GM08714 (cell line): ENCODE results near the gene CANT1.

Source experiments
- H3K4me3 ChIP-seq: fragments of 200-500 bp; sonication (Bioruptor generic); 2 replicates; pipeline ENCODE4 v1.5.1; 2014; ENCODE audit warnings: mild to moderate bottlenecking, low read length, inconsistent platforms
- ZNF274 ChIP-seq: IDR thresholded peaks from 2 replicates; pipeline ENCODE4 v1.6.1; 2012; ENCODE audit warnings: mild to moderate bottlenecking, low read depth, low read length

CANT1 gene

DNA sequence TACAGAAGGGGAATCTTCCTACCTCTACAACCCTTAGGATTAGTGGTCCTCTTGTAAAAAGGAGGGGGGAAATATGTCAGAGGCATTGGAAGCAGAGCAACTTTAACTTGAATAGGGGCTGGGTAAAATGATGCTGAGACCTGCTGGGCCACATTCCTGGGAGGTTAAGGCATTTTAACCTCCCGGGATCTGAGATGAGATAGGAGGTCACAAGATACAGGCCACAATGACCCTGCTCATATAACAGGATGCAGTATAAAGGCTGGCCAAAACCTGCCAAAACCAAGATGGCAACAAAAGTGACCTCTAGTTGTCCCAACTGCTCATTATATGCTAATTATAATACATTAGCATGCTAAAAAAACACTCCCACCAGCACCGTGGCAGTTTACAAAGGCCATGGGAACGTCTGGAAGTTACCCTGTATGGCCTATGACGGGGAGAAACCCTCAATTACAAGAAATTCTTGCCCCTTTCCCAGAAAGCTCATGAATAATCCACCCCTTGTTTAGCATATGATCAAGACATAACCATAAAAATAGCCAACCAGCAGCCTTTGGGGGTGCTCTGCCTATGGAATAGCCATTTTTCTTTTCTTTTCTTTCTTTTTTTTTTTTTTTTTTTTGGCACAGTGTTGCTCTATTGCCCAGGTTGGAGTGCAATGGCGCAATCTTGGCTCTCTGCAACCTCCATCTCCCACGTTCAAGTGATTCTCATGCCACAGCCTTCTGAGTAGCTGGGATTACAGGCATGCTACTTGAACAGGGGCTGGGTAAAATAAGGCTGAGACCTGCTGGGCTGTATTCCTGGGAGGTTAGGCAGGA, 8.2 kb upstream of the CANT1 start:
- TF ChIP-seq ZNF274: no peak
- no peak overlapping the region for H3K4me3 ChIP-seq

DNA sequence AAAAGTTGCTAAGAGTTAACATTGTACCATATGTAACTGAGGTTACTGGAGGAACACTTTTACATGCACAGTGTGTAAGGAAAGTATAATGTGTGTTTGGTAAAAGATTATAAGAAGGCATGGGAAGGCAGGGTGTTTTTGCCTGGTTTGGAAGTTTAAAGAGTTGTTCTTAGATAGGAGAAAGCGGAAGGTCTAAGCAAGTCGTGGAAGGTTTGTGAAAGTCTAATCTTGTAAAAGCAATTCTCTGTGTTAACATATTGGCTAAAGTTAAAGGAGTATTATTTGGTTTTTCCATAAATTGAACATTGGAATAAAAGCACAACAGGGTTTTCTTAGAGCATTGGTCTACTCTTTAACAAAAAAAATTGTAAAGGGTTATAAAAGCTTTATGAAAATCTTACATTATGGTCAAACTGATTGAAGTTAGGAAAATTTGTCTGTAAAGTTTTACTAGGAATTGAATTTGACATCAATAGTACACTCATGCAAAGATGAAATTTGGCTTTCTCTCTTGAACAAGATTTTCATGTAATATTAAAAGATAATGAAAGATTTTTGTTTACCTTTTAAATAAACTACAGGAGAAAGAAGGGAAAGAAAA, 4.7 kb upstream of the CANT1 start:
- TF ChIP-seq ZNF274: no peak
- H3K4me3 ChIP-seq: no peak overlapping the region

DNA sequence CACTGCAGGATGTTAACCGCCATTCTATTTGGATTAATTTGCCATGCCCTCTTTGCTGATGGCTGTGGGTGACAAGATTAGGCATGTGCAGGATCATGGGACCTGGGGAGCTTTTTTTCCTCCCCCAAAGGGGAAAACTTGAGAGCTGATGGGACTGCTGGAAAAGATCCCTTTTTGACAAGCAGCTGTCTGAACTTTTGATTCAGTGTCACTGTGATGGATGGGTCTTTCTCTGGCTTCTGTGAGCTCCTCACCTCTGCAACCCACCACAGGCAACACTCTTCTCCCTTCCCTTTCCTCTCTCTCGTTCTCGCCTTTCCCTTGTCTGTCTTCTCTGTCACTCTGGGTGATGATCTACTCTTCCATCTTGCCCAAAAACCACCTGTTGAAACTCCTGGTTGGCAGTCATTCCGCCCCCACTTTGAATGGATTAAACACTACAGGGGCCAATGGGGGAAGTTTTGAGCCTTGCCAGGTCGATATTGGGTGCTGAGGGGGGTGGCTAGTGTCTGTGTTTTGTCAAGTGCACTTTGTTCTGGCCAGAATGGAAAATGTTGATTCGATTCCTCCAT, 3.1 kb upstream of the CANT1 start:
- TF ChIP-seq ZNF274: no peak
- H3K4me3 ChIP-seq: no peak overlapping the region

DNA sequence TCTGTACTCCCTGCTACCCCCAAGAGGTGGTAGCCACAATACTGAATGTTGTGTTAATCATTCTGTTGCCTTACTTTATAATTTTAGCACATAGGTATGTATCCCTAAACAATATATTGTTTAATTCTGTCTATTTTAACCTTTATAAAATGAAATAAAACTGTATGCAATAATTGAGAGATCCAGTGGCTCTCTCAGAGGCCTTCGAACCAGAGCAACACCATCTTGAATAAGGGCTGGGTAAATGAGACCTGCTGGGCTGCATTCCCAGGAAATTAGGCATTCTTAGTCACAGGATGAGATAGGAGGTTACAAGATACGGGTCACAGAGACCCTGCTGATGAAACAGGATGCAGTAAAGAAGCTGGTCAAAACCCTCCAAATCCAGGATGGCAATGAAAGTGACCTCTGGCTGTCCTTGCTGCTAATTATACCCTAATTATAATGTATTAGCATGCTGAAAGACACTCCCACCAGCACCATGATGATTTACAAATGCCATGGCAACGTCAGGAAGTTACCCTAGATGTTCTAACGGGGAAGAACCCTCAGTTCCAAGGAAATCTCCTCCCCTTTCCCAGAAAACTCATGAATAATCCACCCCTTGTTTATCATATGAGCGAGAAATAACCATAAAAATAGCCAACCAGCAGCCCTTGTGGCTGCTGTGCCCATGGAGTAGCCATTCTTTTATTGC, 2.0 kb upstream of the CANT1 start:
- no peak for TF ChIP-seq ZNF274
- H3K4me3 ChIP-seq: no peak overlapping the region

DNA sequence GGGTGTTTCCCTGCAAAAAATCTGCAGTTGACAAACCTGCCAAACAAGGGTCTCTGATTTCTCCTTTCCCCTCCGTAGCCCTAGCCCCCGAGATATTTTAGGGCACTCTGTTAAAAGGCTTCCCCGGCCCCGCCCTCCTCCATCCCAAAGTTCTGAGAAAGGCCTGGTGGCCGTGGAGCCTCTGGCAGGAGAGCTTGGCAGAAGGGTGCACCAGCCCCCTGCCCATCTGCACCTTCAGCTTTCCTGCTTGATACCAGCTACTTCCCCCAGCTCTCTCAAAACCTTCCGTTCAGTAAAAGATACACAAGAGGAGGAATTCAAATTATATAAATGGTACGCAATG, 711 bp upstream of the CANT1 start:
- no peak for TF ChIP-seq ZNF274
- peak overlapping the region; percentile 57; the same call in 1 of the 2 replicates for H3K4me3 ChIP-seq

DNA sequence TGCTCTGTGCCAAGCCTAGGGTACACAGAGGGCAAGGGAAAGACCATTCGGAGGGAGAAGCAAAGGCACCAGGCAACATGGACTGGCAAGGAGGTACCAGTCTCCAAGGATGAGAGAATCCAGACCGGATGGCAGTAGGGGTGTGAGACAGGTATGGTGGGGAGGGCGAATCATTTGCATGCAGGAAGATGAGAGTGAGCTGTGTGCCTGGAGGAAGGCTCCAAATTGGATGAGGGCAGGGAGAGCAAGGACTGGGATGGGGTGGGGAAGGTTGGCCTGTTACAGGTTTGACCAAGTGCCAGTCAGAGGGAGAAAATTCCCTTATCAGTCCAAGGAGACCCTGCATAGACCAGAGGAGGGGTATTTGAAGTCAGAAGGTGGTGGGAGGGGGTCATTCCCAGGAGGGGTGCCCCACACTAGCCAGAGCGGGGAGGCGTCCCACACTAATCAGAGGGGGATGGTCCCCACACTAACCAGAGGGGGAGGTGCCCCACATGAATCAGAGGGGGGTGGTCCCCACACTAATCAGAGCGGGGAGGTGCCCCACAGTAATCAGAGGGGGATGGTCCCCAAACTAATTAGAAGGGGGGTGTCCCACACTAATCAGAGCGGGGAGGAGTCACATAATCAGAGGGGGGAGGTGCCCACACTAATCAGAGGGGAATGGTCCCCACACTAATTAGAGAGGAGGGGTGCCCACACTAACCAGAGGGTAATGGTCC, 737 bp downstream of the CANT1 start:
- H3K4me3 ChIP-seq: peak overlapping the region; percentile 88
- no peak for TF ChIP-seq ZNF274

DNA sequence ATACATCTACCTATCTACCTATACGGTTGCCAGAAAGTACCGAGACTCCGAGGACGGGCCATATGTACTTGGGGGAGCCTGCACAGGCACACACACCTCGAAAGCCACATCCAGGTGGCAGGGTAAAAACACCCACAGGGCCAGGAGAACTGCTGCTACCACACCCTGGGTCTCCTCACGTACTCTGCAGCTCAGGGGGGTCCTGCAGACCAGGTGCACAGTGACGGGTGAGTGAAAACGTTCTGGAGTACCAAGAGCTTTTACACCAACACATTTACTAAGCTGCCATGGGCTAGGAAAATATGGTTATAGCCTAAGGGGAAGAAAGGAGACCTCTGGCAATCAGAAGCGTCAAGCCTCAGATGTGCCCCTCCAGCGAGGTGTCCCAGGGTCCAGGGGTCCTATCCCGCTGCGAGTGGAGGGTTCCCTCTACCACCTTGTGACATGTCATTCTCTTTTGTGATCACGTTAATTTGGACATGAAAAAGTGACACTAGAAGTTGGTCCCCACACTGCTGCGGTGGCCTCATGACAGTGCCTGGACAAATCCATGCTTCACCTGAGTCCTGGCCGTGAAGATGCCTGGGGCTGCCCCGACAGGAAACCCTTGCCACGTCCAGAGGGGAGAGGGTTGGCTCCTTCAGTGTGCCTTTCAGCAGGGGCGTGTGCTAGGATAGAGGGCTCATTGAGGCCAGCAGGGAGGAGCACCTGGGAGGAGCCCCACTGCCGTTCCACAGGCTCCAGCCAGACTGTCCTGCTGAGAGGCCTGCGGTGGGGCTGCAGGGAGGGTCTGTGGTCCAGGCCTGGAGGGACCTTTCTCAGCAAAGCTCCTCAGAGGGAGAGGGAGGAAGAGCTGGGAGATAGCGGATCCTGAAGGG, 1.8 kb downstream of the CANT1 start:
- H3K4me3 ChIP-seq: no peak overlapping the region

DNA sequence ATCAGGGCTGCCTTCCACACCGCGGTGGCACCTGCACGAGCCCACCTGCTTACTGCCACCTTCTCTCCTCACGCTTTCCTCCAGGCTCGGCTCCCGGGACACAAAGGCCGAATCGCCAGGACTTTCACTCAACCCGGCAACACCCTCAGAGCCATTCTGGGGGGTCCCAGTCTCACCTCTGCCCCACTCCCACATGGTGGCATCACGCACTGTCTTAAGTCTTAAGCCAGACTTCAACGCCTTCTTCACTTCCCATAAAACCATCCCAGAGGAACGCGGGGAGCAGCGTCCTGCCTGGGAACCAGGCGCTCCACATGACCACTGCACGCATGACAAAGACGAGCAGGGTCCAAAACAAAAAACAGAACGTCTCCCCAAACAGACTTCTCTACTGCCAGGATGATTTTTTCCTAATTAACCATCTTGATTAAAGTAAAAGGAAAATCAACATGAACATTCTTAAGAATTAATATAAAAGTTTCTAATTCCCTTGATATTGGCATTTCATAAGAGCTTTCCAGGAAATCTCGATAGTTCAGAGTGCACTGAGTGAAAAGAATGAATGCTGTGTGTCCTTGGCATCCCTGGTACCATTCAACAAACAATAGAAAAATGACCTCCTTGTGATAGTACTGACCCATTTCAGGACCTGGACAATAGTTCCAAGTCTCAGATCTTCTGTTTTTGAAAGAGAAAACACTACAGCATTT, 2.6 kb downstream of the CANT1 start:
- H3K4me3 ChIP-seq: no peak overlapping the region
- no peak for TF ChIP-seq ZNF274

More for the DNA sequence above, 1.8 kb downstream of the CANT1 start:
- no peak for TF ChIP-seq ZNF274

DNA sequence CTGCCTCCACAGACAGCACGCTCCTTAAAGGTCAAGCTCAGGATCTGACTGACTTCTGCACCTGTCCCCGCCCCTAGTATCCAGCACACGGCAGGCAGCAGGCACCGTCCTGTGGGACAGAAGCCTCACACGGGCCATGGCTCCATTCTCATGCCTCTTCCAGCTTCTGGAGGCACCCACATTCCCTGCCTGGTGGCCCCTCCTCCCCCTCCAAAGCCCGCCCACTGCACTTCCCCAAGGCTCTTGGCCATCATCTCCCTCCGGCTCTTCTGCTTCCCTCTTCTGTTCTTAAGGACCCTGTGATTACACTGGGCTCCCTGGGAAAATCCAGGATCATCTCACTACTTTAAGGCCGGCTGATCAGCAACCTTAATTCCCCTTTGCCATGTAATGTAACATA, 3.5 kb downstream of the CANT1 start:
- H3K4me3 ChIP-seq: no peak overlapping the region
- no peak for TF ChIP-seq ZNF274

DNA sequence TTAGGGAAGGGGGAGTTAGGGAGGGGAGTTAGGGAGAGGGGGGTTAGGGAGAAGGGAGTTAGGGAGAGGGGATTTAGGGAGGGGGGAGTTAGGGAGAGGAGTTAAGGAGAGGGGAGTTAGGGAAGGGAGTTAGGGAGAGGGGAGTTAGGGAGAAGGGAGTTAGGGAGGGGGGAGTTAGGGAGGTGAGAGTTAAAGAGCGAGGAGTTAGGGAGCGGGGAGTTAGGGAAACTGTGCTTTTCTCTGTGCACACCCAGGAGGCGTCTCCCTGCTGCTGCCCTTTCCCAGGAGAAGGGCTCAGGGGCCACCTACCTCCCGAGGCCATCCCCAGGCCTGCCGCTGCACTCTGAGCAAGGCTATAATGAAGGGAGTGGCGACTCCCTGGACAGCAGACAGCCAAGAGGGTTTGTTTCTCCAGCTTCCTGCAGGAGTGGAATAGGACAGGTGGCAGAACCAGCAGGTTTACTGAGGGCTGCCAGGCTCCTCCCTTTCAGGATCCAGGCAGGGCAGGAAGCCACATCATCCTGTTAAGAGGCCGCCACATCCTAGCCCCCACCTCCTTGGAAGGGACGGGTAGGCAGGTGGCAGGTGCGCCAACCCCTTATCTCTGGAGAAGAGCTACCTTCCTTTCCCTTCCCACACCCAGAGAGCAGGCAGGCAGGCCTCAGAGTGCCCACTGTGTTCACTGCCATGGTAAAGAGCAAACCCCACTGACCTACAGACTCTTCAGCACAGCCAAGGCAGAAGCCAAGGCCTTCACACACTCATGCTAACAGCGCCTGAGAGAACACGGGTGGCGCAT, 4.3 kb downstream of the CANT1 start:
- no peak overlapping the region for H3K4me3 ChIP-seq
- TF ChIP-seq ZNF274: no peak

DNA sequence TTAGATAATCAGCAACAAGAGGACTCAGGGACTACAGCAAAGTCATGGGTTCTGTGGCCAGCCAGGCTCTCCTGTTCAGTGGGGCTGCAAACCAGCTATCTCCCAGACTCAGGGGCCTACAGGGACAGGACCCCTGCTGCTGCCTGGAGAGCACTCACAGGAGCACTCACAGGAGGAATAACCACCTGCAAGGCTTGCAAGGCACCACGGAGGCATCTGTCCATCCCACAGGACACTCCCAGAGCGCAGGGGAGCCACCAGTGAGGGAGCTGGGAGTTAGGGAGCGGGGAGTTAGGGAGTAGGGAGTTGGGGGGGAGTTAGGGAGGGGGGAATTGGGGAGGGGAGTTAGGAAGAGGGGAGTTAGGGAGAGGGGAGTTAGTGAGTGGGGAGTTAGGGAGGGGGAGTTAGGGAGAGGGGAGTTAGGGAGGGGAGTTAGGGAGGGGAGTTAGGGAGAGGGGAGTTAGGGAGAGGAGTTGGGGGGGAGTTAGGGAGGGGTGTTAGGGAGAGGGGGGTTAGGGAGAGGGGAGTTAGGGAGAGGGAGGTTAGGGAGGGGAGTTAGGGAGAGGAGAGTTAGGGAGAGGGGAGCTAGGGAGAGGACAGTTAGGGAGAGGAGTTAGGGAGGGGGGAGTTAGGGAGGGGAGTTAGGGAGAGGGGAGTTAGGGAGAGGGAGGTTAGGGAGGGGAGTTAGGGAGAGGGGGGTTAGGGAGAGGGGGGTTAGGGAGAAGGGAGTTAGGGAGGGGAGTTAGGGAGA, 5.7 kb downstream of the CANT1 start:
- no peak for TF ChIP-seq ZNF274
- H3K4me3 ChIP-seq: no peak overlapping the region
